GM12865 (cell line): ENCODE results near the gene LIPC.

Source experiments
- DNase-seq: peaks from one replicate; pipeline ENCODE4 v3.0.0; 2010; ENCODE audit warnings: low read depth
- H3K4me3 ChIP-seq: 2 replicates; pipeline ENCODE4 v1.5.1; 2011; ENCODE audit warnings: mild to moderate bottlenecking, low read depth, low read length, control low read depth
- CTCF ChIP-seq: IDR thresholded peaks from 2 replicates; pipeline ENCODE4 v1.5.1; 2011; ENCODE audit warnings: low read length, control low read depth, low read depth, inconsistent platforms; ENCODE audit not compliant: insufficient read depth; ENCODE audit errors: missing control alignments

The LIPC gene

DNA sequence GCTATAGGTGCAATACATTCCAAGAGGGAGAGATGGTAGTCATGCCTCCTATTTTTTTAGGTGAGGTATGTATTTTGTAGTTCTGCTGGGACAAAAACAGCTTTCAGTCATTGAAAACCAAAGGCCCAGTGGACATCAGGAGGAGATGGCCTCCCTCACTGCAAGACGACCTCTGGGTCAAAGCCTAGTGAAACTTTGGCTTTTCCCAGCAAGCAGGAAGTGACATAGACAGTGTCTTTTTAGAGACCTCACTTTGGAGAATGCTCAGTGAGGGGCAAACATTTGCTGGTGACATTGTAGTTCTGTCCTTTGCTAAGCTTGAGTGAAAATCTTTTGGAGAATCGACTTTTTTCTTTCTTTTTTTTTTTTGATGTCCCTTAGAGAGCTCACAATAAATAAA, 27.3 kb downstream of the LIPC start:
- H3K4me3 ChIP-seq, result no peak overlapping the region
- no peak for TF ChIP-seq CTCF
- no peak for DNase-seq

DNA sequence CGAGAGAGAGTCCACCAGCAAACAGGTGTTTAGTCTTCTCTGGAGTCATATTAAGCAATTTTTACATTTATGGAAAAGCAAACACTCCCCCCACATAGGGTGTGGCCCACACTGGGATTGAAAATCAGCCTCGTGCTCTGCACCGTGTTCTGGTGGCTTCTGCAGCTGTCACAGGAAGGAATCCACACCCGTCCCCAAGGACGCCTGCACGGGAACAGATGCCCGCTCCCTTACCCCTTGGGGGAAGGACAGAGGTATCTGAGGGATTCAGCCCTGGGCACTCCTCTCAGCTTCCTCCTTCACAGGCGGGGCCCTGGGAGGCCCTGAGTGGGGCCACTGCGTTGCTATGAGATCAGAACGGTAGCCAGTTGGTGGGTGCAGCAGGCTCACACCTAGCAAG, 27.8 kb downstream of the LIPC start:
- no peak for DNase-seq
- TF ChIP-seq CTCF, result no peak
- no peak overlapping the region for H3K4me3 ChIP-seq

- no peak overlapping the region for H3K4me3 ChIP-seq
- TF ChIP-seq CTCF, result no peak
- no peak for DNase-seq
Measured at GRCh38 chr15:58460116-58460790, 28.5 kb downstream of the LIPC start.

- no peak for TF ChIP-seq CTCF
- no peak for DNase-seq
- no peak overlapping the region for H3K4me3 ChIP-seq
Measured at GRCh38 chr15:58460872-58461271, 29.1 kb downstream of the LIPC start.

- DNase-seq, result no peak
- TF ChIP-seq CTCF, result no peak
Measured at GRCh38 chr15:58462547-58462946, 30.8 kb downstream of the LIPC start.

GRCh38 chr15:58462973-58463663, 31.3 kb downstream of the LIPC start:
- no peak overlapping the region for H3K4me3 ChIP-seq

More at GRCh38 chr15:58462547-58462946, 30.8 kb downstream of the LIPC start:
- no peak overlapping the region for H3K4me3 ChIP-seq

More at GRCh38 chr15:58462973-58463663, 31.3 kb downstream of the LIPC start:
- DNase-seq, result no peak
- no peak for TF ChIP-seq CTCF
